ENCODE results near the gene LTA4H.
A peak's percentile ranks its signal among the peaks of the same experiment; 100 is the strongest.

LTA4H gene

DNA sequence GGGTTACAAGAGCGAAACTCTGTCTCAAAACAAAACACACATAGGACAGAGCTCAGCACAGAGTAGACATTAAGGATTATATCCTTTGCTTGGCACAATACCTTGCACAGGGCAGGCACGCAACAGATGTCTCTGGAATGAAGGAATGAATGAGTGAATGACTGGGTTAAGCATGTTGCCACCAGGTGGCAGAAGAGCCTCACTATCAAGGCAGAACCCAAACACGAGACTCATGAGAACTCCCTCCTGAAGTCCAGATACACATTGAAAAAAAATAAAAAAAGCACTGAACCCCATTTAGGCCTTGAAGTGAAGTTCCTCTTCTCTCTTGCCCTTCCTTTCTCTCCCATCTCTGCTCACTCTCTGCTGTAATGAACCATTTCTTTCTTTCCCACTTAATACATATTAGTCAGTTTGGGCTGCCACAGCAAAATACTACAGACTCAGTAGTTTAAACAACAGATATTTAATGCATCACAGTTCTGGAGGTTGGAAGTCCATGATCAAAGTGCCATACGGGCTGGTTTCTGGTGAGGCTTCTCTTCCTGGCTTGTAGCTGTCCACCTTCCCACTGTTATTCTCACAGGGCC lies 26.6 kb upstream of the LTA4H start:
- DNase-seq, result peak; percentile 84
- TF ChIP-seq, protein P1, sequence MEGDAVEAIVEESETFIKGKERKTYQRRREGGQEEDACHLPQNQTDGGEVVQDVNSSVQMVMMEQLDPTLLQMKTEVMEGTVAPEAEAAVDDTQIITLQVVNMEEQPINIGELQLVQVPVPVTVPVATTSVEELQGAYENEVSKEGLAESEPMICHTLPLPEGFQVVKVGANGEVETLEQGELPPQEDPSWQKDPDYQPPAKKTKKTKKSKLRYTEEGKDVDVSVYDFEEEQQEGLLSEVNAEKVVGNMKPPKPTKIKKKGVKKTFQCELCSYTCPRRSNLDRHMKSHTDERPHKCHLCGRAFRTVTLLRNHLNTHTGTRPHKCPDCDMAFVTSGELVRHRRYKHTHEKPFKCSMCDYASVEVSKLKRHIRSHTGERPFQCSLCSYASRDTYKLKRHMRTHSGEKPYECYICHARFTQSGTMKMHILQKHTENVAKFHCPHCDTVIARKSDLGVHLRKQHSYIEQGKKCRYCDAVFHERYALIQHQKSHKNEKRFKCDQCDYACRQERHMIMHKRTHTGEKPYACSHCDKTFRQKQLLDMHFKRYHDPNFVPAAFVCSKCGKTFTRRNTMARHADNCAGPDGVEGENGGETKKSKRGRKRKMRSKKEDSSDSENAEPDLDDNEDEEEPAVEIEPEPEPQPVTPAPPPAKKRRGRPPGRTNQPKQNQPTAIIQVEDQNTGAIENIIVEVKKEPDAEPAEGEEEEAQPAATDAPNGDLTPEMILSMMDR (IDR thresholded peaks at IDR 0.05; ENCODE audit: low read depth, low read length, missing control alignments), result peak; percentile 84
- no peaks in the 10 kb centered on the region for H3K36me3 ChIP-seq (replicated peaks)
- in situ Hi-C loops (cut with HindIII; ENCODE audit: low pct_ligation_motif_present, low sequenced_read_pairs), result loop anchor here (25.0 kb wide), 2 partner anchors 150 to 450 kb away; no protein-coding TSS in a partner anchor
- no peak overlapping the region for H3K4me3 ChIP-seq (ENCODE audit: low read depth, low read length)
- no peaks in the 10 kb centered on the region for H3K27me3 ChIP-seq (replicated peaks)
- no peak overlapping the region for H3K27ac ChIP-seq

DNA sequence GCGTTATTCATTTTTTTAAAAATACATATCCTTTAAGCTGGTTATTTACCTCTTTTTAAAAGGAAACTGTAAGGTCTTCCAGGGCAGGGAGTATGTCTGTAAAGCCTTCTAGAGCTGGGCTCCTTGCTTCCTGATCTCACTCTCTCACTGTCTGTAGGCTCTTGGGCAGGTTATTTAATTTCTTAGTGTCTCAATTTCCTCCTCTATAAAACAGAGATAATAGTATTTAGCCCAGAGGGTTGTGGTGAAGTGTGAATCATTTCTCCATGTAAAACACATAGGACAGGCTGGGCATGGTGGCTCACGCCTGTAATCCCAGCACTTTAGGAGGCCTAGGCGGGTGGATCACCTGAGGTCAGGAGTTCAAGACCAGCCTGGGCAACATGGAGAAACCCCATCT lies 25.9 kb upstream of the LTA4H start:
- in situ Hi-C loops (cut with HindIII; ENCODE audit: low pct_ligation_motif_present, low sequenced_read_pairs), result loop anchor here (25.0 kb wide), 2 partner anchors 151 to 451 kb away; no protein-coding TSS in a partner anchor
- H3K4me3 ChIP-seq (ENCODE audit: low read depth, low read length), result no peak overlapping the region

DNA sequence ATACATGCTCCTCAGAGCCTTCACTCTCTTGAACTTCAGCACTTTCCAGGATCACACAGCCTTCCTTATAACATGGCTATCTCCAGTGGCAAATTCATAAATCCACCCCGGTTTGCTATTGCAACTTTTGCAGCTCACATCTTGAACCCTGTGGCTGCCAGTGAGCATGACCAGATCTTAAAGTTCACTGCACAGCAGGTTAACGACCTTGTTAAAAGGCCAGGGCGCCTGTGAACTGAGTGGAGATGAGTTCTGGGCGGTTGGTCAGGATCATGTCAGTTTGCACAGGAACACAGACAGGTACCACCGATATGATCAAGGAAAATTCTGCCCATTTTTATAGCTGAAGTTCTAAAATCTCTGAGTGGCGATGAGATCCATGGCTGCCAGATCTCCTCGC lies 24.7 kb upstream of the LTA4H start:
- TF ChIP-seq, protein P1 (IDR thresholded peaks at IDR 0.05; ENCODE audit: low read depth, low read length, missing control alignments), result no peak
- in situ Hi-C loops (cut with HindIII; ENCODE audit: low pct_ligation_motif_present, low sequenced_read_pairs), result loop anchor here (25.0 kb wide), 2 partner anchors 152 to 452 kb away; no protein-coding TSS in a partner anchor
- H3K27ac ChIP-seq, result no peak overlapping the region
- H3K4me3 ChIP-seq (ENCODE audit: low read depth, low read length), result no peak overlapping the region
- no peak for DNase-seq
- H3K27me3 ChIP-seq (replicated peaks), result no peaks in the 10 kb centered on the region
- no peaks in the 10 kb centered on the region for H3K36me3 ChIP-seq (replicated peaks)

More for the DNA sequence above, 25.9 kb upstream of the LTA4H start:
- Histone ChIP-seq H3K27ac (no peak overlapping the region), H3K36me3 (replicated peaks) (no peaks in the 10 kb centered on the region), H3K27me3 (replicated peaks) (no peaks in the 10 kb centered on the region)
- no peak for DNase-seq
- TF ChIP-seq, protein P1 (IDR thresholded peaks at IDR 0.05; ENCODE audit: low read depth, low read length, missing control alignments), result no peak

DNA sequence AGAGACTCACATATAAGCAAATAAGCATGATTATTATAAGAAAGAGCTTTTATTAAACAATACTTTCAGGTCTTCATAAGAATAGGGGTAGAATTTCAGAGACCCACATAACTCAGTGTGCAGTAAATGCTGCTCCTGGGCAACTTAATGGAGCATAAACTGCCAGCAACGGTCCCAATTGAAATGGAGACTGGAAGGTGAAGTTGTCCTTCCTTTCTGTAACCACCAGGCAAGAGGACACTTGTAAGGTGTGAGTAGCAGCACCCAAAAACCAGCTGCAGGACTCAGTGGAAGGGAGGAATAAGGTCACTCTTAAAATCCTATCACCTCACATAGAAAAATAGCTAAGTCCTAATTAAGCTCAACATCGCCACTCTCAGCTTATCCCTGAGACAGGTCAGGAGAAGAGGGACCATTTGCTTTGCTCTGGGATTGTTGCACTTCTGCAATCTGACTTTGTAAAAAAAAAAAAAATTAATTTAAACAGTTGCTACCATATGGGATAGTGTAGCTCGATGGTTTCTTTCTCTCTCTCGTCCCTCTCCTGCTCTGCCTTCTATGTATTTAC lies 22.7 kb upstream of the LTA4H start:
- Histone ChIP-seq H3K27me3 (replicated peaks) (no peaks in the 10 kb centered on the region), H3K4me3 (ENCODE audit: low read depth, low read length) (no peak overlapping the region), H3K27ac (no peak overlapping the region), H3K36me3 (replicated peaks) (no peaks in the 10 kb centered on the region)
- TF ChIP-seq, protein P1 (IDR thresholded peaks at IDR 0.05; ENCODE audit: low read depth, low read length, missing control alignments), result no peak
- in situ Hi-C loops (cut with HindIII; ENCODE audit: low pct_ligation_motif_present, low sequenced_read_pairs), result loop anchor here (25.0 kb wide), 2 partner anchors 154 to 454 kb away; no protein-coding TSS in a partner anchor
- DNase-seq, result no peak

DNA sequence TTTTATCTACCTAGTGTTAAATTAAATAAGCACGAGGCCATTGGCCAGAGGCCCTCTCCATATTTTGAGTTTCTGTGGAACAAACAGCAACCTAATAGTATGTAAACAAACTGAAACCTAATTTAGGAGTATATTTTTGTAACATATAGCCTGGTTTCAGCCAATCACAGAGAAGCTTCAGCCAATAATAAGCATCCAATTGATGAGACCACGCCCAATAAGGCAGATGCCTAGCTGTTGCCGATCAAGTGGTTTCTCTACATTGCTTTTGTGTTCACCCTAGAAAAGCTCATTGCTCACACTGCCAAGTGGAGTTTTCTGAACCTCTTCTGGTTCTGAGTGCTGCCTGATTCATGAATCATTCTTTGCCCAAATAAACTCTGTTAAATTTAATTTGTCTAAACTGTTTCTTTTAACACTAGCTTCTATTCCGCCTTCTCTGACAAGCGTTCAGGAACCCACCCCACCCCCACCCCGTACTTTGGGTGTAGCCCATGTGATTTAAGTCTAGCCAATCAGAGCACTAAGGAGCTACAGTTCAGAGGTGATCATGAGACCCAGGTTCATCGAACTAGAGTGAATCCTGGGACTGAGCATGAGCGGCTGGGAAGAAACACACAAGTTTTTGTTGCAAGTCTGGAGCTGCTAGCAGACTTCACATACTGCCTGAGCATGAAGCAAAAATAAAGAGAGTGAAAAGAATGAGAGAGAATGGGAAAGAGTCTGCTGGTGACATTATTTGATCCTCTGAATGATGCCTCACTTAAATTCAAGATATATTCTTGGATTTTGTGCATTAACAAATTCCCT lies 21.5 kb upstream of the LTA4H start:
- H3K36me3 ChIP-seq (replicated peaks), result no peaks in the 10 kb centered on the region
- DNase-seq, result no peak
- no peaks in the 10 kb centered on the region for H3K27me3 ChIP-seq (replicated peaks)
- in situ Hi-C loops (cut with HindIII; ENCODE audit: low pct_ligation_motif_present, low sequenced_read_pairs), result loop anchor here (25.0 kb wide), 2 partner anchors 155 to 455 kb away; no protein-coding TSS in a partner anchor
- TF ChIP-seq, protein P1 (IDR thresholded peaks at IDR 0.05; ENCODE audit: low read depth, low read length, missing control alignments), result no peak
- H3K4me3 ChIP-seq (ENCODE audit: low read depth, low read length), result no peak overlapping the region
- no peak overlapping the region for H3K27ac ChIP-seq
